Neural progenitor cell (in vitro differentiated cells): ENCODE results near the gene CEP97.

Experiments used
- CTCF ChIP-seq: fragments of 200-600 bp; sonication (generic); IDR thresholded peaks from 2 replicates; pipeline ENCODE4 v1.5.1; 2017; ENCODE audit warnings: antibody characterized with exemption, mild to moderate bottlenecking
- EZH2 ChIP-seq: fragments of 200-600 bp; sonication (generic); IDR thresholded peaks from 2 replicates; pipeline ENCODE4 v1.6.1; 2017; ENCODE audit warnings: antibody characterized with exemption, mild to moderate bottlenecking, moderate library complexity
- EZH2phosphoT487 ChIP-seq: fragments of 200-600 bp; sonication (generic); IDR thresholded peaks from 2 replicates; pipeline ENCODE4 v1.6.1; 2017; ENCODE audit warnings: antibody characterized with exemption

- TF ChIP-seq CTCF (no peak), EZH2 (no peak), EZH2phosphoT487 (no peak)
These were observed 54.1 kb downstream of the CEP97 start for GRCh38 chr3:101778385-101779046.
